ENCODE data around the gene LDLRAD4.

Gene LDLRAD4

DNA sequence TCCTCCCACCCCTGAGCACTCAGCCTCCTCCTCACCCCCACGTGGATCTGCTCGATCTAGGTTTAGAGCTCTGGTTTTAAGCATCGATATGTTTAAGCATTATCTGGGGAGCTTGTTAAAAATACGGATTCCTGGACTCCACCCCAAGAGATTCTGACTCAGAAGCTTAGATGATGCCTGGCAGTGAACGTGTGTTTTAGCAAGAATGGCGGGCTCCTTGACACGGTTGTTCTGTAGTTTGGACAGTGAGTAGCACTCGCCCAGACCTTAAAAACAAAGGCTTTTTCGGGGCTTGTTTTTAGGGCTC lies 47.3 kb downstream of the LDLRAD4 start:
- no peak for DNase-seq (ENCODE audit: low read depth)

DNA sequence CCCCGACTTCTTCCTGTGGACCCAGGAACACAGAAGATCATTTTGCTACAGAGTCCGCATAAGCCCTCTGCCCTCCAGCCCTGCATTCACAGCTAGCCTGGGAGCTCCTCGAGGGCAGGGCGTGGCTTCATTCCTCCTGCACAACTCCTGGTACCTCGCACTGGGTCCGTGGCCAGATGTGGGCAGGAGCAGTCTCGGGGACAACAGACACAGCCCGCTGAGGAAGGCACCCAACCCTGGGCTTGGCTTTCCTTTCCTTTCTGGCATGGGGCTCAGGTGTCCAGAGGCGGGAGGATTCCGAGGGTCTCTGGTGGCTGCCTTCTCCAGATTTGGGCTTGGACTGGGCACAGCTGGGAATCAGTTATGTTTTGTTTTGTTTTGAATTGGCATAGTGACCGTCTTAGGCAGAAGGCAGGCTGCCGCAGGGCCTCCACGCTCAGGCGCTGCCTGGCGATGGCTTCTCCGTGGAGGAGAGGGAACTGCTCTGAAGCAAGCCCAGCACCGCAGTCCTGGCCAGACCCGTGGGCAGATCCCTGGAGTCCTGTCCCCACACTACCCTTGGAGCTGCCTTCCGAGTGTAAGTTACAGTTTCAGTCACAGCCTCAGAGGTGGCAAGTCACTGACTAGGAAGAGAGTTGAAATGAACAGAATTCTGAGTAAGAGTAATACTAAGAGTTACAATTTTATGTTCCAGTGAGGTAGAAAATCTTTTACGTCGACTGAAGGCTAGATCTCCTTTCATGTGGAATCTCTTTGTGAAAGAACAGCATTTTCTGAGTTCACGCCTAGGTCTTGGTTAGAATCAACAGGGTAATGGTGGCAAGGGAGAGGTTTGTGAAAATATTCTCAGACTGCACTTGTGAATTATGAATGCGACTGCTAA lies 47.9 kb downstream of the LDLRAD4 start:
- no peak for DNase-seq (ENCODE audit: low read depth)

DNA sequence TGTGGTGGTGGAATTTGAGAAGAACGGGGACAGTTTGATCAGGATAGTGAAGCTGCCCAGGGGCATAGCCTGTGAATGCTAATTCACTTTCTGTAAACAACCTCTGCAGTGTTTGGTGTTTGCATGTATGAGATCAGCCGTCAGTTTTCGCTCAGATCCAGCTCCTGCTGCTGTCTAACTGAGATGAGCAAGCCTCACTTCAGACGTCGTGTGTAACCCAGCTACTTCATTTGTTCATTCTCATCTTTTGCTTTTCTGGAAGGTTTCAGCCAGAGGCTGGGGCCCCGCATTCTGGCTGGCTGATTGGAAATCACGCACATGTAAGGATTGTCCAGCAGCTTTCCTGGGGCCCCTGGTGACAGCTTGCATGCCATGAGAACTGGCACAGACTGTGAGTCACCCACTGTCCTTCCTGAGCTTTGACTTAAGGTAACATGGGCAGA lies 48.9 kb downstream of the LDLRAD4 start:
- DNase-seq (ENCODE audit: low read depth), result no peak

DNA sequence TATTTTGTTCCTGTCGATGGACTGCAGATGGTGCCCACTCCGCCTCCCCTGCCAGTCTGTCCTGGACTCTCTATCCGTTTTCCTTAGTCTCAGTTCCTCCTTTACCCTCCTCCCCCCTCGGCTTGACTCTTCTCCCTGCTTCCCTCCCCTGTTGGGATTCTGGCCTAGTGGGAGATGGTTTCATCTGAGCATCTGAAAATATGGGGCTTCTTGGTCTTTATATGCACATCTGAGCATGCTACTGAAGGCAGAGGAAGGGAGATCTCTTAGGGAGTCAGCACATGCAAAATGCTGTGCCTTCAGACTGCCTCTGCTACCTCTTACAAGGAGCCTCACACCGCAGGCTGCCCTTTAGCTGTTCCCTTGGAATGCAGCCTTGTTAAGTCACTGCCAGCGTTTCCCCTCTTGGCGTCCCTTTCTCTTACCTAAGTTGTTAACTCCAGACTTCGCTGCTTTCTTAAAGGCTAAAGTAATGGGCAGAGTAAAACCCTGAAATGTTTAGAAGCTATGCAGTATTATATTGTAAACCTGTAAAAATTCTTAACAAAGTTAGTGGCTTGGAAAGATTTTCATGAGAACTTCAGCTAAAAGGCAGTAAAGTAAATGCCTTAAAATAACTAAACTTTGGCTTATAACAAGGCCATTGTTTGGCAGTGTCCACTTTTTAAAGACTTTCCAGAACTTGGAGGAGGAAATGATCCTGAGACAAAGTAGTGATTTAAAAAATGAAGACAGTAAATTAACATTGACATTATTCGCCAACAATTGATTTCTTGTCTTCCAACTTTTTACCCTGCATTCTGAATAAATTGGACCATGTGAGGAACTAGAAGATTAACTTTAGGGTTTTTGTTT lies 49.8 kb downstream of the LDLRAD4 start:
- no peak for DNase-seq (ENCODE audit: low read depth)

DNA sequence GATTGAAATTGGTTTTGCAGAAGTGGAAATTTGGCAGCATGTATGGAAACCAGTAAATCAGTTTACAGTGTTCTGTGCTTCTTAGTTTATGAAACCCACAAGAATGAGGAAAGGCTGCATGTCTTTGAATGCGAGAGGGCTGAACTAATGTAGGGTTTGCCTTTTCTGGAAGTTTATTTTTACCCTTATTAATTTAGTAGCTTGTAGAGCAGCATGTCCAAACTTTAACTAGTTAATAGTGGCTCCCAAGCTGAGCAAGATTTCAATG lies 50.4 kb downstream of the LDLRAD4 start:
- DNase-seq (ENCODE audit: low read depth), result no peak

DNA sequence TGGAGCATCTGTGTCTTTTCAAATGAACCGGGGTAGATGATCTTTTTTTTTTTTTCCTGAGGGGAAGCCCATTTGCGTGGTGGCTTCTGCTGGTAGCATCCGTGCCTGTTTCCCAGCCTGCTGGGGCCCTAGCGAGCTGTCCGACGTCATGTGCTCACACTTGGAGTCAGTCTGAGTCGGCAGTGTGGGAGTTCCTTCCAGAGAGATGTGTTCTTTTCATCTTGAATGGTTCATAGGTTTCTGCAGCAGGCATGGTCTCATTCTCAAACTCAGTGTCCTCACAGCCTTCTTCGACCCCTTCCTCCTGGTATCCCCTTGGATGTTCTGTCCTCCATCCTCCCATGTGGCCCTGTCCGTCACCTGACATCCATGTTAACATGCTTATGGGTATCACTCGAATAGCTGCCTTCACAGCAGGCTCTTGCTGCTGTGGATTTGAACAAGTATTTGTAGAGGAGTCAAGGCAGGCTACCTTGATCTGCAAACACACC lies 51.0 kb downstream of the LDLRAD4 start:
- DNase-seq (ENCODE audit: low read depth), result no peak

DNA sequence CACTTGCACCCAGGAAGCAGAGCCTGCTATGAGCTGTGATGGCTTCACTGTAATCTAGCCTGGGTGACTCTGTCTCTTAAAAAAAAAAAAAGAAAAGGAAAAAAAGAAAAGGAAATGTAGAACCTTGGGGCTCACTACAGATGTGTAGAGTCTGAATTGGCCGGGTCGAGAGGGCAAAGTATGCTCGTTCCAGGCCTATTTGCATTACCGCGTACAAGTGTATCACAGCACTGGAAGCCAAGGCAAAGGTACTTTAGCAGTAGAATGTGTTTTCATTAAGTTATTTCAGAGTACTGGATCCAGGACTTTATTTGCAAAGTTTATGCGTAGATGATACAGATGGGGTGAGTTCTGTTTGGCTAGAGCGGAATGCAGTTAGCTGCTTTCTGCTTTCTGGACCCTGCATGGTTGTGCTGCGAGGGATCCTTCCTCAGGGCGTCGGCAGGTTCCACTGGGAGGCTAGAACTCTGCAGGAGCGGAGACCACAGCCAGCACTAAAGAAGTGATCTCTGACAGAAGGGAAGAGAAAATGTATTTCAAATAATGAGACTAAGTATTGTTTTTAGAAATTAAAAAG lies 51.8 kb downstream of the LDLRAD4 start:
- no peak for DNase-seq (ENCODE audit: low read depth)

DNA sequence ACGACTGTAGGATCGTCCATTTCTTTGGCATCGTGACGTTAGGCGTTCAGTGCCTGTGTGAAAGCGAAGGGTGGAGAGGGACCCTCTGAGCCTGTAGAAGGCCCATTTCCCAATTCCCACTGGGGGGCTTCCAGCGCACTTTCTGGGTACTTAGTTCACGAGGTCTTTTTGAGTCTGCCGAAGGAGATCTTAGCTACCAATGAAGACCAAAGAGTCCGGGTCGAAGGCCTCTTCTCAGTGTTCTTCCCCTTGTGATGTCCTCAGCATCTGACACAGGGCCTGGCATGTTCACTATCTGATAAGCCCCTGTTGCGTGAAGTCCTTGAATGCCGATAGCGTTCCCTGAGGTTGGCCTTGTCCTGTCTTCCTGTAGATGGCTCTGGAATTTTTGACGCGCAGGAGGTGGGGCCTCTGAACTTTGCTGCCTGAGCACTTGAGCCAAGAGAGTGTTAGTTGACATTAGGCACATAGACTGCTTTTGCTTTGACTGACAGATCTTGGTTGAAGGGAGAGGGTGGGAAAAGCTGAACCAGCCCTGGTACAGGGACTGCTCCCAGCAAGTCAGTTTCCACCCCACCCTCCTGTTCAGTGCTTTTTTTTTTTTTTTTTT lies 52.8 kb downstream of the LDLRAD4 start:
- no peak for DNase-seq (ENCODE audit: low read depth)

DNA sequence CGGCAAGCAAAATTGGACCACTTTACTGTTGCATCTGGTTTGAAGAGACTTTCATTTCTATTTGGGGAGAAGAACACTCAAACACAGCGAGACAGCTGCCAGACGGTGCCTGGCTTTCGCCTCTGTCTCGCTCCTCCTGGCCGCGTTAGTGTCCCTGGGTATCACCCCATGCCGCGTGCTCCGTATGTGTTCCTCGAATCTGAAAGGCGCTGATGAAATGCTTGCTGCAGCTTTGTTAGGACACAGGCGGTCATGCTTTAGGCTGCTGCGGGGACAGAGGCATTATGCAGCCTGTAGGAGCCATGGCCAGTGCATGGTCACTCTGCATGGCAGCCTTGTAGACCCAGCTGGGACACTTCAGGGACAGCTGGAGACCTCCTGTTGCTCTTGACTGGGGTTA lies 53.9 kb downstream of the LDLRAD4 start:
- no peak for DNase-seq (ENCODE audit: low read depth)

DNA sequence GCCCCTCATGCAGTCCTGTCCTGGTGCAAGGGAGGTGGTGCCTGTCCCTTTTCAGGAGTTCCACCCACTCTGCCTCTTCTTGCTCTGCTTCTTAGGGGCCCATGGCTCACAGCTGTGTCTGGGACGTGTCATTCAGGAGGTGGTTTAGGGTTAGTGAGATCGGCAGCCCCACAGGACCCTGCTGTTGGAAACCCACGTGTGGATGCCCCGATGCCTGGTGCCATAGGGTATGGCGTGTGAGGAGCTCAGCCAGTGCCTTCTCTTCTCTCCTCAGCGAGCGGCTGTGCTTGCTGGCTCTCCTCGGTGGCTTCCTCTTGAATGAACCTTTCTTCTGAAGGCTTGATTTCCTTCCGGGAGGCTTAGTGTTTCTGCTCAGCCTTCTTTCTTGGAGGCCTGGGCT lies 55.2 kb downstream of the LDLRAD4 start:
- no peak for DNase-seq (ENCODE audit: low read depth)

DNA sequence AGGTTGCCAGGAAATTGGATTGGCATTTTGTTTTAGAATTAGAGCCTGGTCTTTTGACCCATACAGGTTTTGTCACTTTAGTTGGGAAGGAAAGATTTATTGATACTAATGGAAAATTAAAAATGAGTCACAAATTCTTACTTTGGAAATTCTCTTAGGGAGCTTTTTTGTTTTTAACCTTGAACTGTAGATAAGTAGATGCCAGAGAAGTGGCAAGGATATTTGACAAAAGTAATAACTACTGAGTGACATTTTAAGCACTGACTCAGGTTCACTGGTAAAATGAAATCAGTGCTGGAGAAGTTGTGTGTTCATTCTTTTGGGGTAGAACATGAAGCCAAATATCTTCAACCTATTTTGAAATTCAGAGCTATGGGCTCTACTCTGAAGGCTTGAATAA lies 56.5 kb downstream of the LDLRAD4 start:
- DNase-seq (ENCODE audit: low read depth), result no peak

DNA sequence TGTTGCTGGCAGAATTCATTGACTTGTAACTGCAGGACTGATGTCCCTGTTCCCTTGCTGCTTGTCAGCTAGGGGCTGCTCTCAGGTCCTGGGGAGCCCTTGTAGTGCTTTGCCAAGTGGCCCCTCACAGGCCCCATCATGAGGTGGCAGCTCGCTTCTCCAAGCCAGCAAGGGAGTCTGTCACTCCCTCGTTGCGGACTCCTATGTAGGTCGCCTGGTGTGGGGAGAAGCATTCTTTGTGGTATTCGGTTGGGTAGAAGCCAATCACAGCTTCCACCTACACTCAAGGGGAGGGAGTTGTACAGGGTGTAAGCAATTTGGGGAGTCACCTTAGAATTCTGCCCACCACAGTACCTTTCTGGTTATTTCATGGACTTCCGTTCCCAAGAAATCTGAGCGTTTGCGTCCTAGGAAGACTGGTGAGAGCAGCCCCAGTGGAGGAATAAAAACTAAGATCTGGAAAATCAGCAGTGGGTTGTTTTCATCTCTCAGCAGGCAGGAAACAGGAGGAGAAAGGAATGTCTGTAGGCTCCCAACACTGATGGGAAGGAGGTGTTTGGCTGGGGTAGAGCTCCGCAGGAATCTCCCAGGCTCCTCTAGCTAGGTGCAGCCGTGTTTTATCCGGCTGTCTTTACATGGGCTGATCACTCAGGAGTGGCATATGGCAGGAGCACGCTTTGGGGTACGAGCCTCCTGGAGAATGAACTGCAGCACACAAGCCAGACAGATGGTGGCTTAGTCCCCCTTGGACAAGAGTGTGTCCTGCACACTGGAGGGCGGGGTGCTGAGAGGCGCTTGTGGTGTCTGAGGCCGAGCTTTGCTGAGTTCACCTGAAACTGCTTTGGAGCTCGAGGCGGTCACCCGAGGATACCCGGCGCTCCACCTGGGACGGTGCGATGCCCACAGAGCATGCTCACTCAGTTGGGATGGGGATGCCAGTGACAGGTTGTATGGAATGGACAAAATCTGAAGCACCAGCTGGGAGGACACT lies 58.3 kb downstream of the LDLRAD4 start:
- no peak for DNase-seq (ENCODE audit: low read depth)

DNA sequence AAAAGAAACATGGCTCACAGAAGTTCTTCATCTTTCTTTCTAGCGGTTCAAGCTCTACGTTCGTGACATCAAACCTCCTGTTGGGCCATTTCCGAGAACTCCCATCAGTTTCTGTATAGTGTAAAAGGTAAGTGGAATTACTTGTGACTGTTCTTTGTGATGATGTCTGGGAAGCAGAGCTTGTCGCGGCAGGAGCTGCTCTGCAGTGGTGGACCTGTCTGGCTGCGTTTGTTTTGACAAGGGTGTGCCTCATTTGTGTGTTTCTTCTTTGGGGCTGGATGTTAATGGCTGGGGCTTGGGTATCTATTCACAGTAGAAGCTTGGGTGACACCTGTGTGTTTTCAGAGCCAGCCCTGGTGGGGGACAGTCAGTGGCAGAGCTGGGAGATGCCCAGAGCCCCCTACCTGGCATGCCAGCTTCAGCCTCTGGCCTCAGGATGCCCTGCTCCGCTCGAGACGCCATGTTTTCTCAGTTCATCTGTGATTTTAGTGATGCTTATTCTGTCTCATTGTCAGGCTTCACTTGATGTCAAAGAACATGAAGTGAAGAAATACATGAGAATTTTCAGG lies 59.6 kb downstream of the LDLRAD4 start:
- DNase-seq (ENCODE audit: low read depth), result no peak

DNA sequence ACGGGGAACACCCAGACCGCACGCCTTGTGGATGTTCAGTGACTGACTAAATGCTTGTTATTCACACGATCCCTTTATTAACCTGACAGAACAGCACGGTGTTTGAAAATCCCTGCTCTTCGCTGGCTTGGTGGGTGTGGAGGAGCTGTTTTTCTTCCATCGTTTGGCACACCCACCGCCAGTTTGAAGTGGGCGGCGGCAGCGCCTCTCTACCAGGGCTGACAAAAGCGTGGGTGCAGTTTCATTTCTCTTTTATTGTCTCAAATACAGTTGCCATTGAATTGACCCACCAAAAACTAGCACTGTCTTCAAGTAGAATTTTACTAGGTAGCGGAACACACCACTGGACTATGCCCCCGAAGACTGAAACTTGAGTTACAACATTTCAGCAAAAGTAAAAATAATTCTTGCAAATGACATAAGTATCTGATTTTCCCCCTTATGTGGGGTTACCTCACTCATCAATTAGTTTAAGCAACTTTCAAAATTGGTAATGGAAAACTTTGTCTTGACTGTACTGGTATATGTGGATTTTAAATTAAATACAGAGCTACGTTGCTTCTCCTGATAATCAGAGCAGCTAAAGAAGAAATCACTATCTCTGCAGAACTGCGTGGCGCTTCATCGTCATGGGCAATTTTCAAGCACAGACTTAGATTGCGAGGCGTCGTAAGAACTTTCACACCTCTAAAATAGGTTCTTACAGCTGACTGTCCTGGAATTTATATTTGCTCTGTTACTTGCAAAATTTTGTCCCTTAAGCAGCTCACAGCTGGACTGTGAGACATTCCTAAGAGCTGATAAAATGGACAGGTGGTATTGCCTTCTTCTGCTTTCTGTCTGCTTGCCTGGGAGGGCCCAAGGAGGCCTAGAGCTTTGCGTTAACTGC lies 60.9 kb downstream of the LDLRAD4 start:
- DNase-seq (ENCODE audit: low read depth), result no peak

DNA sequence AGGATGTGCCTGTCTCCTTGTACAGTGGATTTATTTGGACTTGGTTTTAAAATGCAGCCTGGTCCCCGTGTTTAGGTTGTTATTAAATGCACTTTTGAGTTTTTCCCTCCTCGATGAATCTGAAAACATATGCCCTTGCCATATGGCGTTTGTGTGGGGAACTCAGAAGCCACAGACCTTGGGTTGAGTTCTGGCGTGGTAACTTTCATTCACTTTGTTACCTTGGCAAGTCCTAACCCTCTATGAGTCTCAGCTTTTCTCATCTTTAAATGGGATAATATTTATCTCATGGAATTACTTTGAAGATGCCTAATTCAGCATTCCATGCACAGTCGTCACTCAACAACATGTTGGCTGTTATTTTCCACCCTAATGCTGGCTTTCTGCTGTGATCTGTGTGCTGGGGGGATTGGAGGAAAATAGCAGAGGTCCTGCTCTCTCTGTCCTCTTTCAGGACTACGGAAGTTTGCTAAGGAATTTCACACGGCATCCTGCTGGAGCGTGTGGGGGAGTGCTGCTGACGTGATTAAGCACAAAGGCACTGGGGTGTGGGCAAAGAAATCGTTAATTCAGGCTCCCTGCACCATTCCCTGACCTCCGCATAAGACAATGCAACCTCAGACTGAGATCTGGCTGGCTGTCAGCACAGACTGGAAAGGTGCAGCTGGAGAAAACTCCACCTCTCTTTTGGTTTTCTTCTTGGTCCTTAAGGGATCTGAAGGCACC lies 61.7 kb downstream of the LDLRAD4 start:
- DNase-seq (ENCODE audit: low read depth), result no peak

DNA sequence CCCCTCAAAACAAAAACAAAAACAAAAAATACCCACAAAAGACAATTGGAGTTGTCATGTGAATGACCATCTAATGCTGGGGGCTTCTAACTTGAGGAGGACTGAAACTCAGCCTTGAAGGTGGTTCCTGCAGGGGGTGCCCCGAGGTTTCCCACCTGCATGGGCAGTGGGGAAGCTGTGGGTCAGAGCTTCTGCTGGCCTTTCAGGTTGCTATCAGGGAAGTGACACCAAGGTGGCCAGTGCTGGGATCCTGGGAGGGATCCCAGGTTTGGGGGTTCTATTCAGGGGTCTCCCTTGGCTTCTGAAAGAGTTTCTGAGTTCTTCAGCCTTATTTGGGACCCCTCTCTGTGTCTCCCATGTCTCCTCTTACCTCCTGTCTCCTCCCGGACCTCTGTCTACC lies 62.8 kb downstream of the LDLRAD4 start:
- no peak for DNase-seq (ENCODE audit: low read depth)

DNA sequence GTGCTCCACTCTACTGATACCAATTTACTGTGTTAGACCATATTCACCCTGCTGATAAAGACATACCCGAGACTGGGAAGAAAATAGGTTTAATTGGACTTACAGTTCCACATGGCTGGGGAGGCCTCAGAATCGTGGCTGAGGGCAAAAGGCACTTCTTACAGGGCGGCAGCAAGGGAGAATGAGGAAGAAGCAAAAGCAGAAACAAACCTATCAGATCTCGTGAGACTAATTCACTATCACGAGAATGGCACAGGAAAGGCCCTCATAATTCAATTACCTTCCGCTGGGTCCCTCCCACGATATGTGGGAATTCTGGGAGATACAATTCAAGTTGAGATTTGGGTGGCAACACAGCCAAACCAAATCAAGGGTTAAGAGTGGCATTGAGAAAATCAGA lies 65.2 kb downstream of the LDLRAD4 start:
- no peak for DNase-seq (ENCODE audit: low read depth)

DNA sequence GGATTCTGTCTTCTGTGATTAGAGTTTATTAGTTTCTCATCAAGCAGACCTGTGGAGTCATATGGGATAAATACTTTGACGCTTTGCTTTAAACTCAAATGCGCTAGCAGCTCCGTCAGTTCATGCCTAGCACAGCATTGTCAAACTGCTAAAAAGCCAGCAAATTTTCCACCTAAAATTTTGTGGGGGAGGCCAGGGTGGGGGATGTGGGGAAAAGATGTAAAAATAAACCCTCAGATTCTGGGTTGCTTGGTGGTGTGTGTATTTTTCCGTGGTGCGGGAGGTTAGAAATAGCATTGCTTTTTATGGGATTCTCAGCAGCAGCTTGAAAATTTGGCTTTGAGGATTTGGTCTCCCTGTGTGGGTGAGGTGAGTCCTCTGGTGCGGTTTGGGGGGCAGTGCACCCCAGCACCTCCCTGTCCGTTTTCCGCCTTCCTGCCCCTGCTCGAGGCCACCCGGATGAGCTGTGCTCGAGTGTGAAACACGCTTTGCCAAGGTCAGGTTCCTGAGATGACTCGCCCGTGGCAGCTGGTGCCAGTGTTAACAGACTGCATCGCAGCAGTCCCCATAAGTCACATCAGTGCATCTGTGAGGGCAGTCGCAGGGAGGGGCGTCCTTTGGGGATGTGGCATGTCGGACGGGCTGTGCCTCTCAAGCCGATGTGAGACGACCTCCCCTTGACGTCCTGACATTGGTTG lies 65.9 kb downstream of the LDLRAD4 start:
- DNase-seq (ENCODE audit: low read depth), result no peak

DNA sequence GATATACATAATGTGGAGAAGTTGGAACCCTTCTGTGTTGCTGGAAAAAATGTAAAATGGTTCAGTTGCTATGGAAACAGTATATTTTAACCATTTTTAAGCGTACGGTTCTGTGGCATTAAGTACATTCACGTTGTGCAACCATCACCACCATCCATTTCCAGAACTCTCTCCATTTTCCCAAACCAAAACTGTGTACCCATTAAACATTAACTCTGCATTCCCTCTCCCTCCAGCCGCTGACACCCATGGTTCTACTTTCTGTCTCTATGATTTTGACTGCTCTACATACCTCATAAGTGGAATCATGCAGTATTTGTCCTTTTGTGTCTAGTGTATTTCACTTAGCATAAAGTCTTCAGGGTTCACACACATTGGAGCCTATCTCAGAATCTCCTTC lies 67.3 kb downstream of the LDLRAD4 start:
- no peak for DNase-seq (ENCODE audit: low read depth)

All from stromal cell of bone marrow (primary cell).